Measurements from ENCODE around the gene DGCR6.
"Not testable (repeated sequence)": the region's sequence is repeated elsewhere in the genome, so short reads cannot be mapped to it uniquely, and the experiment has no call there.

The DGCR6 gene

DNA sequence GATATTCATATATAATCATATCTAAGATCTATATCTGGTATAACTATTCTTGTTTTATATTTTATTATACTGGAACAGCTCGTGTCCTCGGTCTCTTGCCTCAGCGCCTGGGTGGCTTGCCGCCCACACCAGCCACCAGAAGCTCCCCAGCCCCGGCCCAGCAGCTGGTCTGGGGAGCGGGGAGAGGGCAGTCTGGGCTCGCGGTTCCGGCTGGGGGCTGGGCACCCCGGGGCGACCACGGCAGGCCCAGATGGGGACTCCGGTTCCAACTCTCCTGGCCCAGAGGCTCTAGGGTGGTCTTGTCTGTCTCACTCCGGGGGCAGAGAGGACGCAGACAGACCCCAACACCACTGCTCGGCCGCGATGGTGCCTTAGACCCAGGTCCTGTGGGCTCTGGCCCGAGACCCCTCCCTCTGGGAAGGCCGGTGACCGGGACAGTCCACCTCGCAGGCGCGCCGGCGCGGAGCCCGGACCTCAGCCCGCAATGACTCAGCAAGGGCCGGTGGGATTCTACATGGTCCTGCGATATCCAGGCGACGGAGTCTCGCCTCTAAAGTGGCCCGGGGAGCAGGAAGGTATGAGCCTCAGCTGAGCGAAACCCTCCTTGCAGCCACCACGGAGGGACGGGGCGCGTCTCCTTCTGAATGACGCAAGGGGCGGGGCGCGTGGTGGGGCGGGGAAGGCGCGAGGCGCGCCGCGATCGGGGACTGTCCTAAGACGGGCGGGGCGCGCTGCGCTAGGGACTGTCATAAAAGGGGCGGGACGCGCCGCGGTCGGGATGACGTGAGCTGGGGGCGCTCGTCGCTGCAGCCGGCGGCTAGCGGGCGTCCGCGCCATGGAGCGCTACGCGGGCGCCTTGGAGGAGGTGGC is at the start of gene DGCR6:
Gene DGCR6, plus strand, starts transcription at position 781 of the 870 bp plus-strand sequence. Its CDS starts 55 bp downstream, at position 836.
- no peak for DNase-seq

DNA sequence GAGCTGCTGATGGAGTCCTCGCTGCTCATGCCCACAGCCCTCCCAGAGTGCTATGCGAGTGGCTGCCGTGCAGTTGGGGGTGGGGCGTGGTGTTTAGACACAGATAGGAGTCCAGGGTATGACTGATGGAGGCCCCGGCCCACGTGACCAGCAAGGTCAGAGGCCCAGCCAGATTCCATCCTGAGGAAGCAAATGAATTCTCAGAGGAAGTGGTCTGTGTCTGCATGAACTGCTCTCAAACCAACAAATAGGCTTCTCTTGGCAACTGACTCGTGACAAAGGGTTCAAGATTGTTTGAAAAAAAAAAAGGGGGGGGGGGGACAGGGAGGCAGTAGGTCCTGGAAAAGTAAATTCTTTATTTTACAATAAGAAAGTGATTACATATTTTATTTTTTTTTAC is 46.8 kb upstream of the DGCR6 start:
- not testable (repeated sequence) for DNase-seq

DNA sequence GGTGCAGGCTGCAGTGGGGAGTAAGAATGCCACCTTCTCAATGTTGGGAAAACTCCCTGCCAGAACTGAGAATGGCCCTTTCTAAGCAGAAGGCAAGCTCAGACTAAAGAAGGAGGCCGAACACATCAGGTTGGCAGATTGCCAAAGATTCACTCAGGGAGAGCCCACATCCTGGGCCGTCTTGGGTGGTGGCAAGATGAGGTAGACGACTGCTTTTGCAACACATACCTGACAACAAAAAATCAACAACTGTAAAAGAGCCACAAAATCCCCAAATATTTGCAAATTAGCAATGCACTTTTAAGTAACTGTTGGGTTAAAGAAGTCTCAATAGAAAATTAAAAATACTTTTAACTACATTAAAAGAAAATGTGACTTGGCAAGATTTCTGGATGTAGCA is 24.9 kb upstream of the DGCR6 start:
- DNase-seq = not testable (repeated sequence)

DNA sequence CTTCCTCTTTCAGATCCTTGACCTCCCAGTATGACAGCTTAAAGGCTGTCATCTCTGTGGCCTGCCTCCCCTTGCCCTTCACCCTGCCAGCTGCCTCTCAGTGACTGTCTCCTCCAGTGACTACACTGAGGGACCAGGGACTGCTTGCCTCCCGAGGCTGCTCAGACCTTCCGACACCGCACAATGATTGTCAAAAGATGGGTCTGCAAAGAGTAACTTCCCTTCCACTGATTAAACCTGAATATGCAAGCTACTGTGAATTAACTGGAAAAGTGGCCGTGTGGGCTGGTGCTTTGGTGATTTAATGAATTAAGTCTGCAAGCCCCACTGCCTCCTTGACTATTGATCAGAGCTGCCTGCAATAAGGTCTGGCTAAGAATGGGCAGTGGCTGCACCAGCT is 21.7 kb upstream of the DGCR6 start:
- DNase-seq = not testable (repeated sequence)

DNA sequence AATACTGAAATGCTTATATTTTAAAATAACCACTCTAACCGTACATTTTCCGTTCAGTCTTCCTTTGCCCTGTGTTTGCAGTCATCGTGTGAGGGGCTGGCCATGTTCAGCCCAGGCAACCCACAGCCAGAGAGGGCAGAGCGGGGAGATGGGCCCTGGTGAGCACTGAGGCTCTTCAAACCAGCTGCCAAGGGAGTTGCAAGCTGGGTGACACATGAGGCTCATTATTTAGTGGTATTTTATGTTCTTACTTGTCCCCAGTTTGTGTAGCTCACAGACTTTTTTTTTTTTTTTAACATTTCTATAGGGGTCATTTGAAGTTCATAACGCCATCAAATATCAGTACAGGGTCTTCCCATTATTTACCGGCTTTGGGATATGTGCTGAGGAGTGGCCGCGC is 18.0 kb upstream of the DGCR6 start:
- DNase-seq = no peak

DNA sequence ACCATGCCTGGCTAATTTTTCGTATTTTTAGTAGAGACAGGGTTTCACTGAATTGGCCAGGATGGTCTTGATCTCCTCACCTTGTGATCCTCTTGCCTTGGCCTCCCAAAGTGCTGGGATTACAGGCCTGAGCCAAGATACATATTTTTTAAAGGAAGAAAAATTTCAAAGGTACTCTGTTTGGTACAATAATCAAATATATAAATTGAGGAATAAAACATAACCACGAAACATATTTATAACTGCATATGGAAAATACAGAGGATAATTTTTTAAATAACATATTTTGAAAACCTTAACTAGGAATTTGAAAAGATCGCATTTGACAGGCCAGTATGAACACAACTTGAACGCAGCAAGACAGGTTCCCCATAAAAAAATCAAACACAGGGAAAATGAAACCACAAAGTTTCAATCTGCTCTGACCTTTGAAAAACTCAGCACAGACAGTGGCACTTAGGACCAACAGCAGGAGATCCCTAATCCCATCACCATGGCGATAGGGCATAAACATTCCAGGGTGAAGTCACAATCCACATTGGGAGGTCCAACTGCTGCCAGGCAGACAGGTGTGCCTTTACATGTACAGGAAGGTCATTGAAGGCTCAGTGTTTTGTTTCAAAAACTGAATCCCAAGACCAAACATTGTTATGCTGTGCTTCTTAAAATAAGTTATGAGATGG is 15.5 kb upstream of the DGCR6 start:
- DNase-seq = not testable (repeated sequence)

DNA sequence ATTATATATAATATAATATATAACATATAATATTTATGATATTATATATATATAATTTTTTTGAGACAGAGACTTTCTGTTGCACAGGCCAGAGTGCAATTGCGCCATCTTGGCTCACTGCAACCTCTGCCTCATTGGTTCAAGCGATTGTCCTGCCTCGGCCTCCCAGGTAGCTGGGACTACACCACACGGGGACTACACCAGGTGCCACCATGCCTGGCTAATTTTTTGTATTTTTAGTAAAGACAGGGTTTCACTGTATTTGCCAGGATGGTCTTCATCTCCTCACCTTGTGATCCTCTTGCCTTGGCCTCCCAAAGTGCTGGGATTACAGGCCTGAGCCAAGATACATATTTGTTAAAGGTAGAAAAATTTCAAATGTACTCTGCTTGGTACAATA is 12.3 kb upstream of the DGCR6 start:
- not testable (repeated sequence) for DNase-seq

DNA sequence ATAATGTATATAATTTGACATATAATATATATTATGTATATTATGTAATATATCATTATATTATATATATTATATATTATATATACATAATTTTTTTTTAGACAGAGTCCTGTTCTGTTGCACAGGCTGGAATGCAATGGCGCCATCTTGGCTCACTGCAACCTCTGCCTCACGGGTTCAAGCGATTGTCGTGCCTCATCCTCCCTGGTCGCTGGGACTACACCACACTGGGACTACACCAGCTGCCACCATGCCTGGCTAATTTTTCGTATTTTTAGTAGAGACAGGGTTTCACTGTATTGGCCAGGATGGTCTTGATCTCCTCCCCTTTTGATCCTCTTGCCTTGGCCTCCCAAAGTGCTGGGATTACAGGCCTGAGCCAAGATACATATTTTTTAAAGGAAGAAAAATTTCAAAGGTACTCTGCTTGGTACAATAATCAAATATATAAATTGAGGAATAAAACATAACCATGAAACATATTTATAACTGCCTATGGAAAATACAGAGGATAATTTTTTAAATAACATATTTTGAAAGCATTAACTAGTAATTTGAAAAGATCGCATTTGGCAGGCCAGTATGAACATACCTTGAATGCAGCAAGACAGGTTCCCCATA is 10.0 kb upstream of the DGCR6 start:
- not testable (repeated sequence) for DNase-seq

DNA sequence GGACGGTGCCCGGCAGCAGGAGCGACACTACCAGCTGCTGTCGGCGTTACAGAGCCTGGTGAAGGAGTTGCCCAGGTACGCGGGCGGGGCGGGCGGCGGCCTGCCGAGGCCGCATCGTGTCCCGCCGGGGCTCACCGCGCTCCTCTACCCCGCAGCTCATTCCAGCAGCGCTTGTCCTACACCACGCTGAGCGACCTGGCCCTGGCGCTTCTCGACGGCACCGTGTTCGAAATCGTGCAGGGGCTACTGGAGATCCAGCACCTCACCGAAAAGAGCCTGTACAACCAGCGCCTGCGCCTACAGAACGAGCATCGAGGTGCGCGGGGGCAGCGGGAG is 258 bp downstream of the DGCR6 start:
- not testable (repeated sequence) for DNase-seq

DNA sequence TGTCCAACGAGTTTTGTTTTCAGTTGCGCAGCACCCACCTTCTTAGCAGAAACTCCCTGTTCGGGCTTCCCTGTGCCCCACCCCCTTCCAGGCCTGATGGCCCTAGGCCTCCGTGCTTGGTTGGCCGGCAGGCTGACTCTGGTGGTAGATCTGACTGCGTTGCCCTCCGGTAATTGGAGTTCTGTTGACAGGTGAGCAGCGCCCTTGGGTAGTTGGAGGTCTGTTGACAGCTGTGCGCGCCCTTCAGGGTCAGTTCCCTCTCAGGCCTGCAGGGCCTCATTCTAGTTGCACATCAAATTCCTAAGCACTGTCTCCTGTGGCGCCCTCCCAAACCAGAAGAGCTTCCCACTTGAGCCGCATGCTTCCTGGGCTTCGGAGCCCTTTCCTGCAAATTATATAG is 776 bp downstream of the DGCR6 start:
- DNase-seq = no peak

DNA sequence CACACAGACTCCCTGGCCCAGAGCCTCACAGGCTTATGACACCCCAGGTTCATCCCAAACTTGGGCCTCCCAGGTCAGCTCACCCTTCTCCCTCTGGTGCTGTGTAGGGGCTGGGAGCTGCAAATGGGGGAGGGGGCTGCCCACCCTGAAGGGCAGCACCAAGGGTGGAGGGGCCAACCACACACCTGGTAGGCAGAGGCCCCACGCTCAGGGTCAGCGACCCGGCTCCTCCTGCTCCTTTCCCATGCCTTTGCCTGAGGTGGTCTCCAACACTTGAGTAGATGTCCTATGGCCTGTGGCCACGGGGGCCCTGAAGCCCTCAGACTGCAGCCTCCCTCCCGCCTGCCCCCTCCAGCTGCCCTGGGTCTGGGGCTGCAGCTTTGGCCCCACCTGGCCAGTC is 3.4 kb downstream of the DGCR6 start:
- no peak for DNase-seq

DNA sequence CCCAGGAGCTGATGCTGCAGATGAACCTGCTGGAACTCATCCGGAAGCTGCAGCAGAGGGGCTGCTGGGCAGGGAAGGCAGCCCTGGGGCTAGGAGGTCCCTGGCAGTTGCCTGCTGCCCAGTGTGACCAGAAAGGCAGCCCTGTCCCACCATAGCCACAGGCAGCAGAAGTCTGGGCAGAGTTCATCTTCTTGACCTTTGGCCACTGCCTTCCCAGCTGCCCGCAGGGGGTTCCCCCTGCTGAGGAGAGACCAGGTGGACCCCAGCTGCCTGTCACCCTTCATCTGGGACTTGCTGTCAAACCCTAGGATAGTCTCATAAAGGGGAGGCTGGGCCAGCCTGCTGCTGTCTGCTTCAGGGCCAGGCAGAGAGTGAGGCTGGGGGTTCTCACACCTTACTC is 5.4 kb downstream of the DGCR6 start:
- DNase-seq = not testable (repeated sequence)

DNA sequence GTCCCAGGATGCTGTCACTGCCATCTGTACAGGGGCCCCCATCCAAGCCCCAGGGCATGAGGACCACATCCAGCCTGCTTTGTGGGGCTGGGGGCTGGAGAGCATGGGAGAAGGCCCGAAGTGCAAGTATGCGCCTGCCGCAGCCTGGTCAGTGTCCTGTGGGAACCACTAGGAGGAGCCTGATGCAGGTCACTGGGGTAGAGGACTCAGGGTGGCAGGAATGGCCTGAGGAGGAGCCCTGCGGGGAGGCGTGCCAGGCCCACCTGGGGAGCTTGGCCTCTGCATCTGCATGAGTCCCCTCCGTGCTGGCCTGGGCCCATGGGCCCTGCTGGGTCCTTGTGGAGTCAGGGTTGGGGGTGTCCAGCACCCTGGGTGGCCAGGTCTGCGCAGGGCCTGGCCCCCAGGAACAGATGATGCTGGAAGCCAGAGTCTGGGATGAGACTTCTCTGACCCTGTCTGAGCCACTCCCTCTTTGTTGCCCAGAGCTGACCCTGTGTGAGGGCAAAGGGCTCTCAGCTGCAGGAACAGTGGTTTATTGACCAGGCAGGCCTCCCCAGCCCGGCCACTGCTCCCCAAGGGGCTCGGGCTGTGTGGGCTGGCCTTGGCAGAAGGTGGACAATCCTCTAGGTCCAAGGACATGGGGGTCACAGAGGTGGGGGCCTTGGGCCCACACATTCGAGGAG is 6.3 kb downstream of the DGCR6 start:
- not testable (repeated sequence) for DNase-seq

DNA sequence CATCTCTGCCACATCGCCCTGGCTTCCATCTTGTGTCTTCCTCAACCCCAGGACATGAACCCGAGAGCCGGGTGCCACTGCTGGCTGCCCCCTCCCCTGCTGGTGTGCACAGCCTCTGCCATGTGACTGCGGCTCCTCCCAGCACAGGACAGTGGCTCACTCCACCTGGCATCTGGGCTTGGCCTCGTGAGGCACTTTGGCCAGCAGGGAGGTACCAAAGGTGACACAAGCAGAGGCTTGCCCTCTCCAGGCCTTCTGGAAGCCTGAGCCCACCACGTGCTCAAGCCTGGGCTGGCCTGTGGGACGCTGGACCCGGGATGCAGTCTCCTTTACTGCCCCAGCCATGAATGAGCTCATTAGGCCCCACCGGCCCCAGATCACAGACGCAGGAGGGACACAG is 8.4 kb downstream of the DGCR6 start:
- not testable (repeated sequence) for DNase-seq

DNA sequence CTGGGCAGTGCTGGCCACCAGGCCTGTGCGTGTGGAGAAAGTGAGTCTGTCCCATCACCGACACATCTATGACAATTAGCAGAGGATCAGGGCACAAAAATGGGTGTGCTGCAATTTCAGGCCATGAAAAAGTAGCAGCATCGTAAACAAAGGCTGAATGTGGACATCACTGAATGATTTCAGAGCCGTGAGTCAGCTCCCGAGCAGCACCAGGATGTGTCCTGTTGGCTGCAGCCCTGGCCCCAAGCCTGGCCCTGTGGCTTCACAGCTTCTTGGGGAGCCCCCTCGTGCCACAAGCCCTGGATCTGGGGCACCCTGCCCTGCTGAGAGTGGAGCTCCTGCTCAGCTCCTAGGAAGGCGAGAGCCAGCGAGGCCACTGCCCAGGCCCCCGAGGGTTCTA is 9.4 kb downstream of the DGCR6 start:
- not testable (repeated sequence) for DNase-seq

DNA sequence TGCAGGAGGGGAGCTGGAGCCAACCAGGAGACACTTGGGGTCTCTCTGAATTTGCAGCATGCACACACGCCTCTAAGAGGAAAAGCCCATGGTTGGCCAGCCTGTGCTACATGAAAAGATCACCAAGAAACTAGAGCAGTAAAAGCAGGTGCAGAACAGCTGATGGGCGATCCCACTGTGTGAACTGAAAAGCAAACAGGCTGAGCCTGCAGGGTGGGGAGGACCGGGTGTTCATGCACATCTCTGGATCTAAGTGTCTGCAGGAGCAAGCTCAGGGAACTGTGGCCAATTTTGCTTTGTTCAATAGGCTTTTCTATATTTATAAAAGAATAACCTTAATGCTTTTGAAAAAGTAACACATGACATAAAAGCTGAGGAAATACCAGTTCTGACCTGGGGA is 11.7 kb downstream of the DGCR6 start:
- peak in 1 of 3 donors; percentile 9 for DNase-seq

DNA sequence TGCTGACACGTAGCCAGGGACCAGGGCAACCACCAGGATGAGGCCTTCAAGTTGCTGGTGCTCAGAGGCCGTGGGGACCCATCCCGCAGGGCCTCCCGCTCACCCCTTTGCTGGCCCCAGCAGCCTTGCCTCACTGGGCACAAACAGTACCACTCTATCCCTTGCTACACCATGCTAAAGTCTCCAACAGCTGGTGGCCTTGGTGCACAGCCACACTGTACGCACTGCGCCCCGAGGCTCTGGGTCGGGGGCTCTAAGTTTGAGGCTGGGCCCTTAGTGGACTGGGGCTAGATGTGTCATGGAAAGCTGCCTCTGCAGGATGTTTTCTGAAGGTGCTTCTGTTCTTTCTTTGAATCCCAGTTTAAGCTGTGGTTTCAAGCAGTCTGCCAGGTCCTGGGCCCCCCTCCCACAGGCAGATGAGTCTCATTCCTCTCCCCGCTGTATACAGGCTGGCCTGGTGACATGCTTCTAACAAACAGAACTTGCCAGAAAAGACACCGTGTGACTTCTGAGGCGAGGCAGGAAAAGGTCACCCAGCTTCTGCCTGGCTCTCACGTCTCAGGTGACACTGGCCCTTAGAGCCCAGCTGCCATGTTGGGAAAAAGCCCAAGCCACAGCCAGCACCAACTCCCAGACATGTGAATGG is 14.3 kb downstream of the DGCR6 start:
- not testable (repeated sequence) for DNase-seq

DNA sequence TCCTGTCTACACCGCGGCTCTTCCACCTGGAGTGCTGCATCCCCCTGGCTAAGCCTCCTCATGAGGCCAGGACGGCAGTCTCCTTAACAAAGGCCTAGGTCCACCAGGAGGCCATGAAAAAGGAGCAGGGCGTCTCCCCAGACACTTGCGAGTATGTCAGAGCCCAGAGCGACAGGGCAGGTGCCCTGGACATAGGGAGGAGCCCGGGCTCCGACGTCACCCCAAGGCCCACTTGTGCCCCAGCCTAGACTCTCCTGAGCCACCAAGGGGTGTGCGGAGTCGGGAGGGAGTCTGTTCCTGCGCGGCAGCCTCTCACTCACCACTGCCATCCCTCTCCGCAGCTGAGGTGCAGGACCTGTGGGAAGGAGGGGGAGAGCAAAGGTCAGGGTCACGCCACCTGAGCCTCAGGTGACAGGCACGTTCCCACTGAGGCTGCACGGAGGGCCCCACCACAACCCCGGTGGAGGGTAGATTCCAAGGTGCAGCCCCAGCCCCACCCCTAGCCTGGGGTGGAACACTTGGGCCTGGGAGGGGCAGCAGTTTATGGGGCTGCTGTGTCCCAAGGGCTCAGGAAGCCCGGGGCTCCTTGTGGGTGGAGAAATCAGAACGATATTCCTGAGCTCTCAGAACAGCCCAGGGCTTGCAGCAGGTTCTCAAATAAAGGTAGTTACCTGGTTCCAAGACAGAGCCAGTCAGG is 19.4 kb downstream of the DGCR6 start:
- no peak for DNase-seq

DNA sequence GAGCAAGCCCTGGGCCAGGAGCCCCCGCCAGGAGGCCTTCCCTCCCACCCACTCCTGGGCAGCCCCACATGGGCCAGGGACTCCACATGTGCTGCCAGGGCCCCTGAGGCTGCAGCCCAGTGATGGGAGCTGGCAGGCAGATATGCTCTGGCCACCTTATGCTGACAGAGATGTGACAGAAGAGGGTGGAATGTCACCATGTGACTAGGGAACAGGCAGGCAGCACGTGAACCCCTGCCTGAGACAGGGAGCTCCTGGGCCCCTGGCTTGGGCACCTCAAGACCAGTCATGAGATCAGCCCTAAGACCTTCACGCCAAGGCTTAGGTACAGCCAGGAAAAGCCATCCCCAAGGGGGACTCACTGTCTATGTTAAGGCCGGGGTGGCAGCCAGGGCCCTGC is 20.9 kb downstream of the DGCR6 start:
- no peak for DNase-seq

DNA sequence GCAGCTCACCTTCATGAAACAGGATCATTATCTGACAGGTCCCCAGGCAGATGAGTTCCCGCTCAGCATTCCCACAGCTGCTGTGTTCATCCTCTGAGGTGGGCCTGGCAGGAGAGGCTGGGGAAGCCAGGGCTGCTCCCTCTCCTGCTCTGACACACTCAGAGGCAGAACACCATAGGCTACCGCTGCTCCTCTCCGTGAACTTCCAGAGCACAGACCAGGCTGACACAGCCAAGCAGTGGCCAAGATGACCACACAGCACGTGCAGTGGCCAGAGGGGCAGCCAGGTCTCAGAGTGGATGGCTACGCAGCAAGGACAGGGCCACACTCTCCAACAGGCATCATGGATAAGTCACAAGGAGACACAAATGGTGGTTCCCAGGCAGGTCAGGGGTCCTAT is 21.5 kb downstream of the DGCR6 start:
- DNase-seq = no peak

DNA sequence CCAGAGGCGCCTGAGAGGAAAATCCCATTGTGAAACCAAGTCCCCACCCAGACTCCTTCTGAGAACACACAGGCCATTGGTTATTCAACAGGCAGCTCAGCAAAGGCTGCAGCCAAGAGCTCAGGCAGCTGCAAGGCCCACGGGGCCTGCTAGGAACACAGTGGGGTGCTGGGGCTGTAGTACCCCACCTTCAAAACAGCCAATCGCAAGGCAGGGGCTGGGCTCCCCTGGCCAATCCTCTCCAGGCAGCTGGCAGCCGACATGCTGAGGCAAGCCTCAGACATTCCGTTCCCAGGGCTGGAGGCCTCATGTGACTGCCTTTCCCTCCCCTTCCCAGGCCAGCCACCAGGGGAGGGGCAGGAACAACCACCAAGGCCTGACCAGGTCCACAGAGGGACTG is 23.3 kb downstream of the DGCR6 start:
- DNase-seq = no peak

All from suppressor macrophage treated with lipopolysaccharide for 1 hour (primary cell).